Measurements from ENCODE around the gene EFHD1. TPM values are rescaled to one million over a fixed set of nuclear protein-coding genes. Genes with fewer than 3 reads are reported as not detected.

The EFHD1 gene
- total RNA-seq, 4 donors from 2014 or later = 6.7 to 22.1 (median 14.0) TPM

GRCh38 chr2:232621186-232621585 is 12.2 kb upstream of the EFHD1 start:
- intact Hi-C loops (cut with DNase I; ENCODE audit: low total_unique reads) = no loop called here
- no peak overlapping the region for H3K4me3 ChIP-seq (ENCODE audit: low read depth, poor library complexity, severe bottlenecking)
- DNase-seq (ENCODE audit: low spot score in 2 of 2) = no peak
- 93 to 96% methylated on average over 9 of the region's 9 CpGs for WGBS, 2 donors
- no peak for TF ChIP-seq POLR2A (IDR thresholded peaks at IDR 0.05)
- TF ChIP-seq, protein P1, sequence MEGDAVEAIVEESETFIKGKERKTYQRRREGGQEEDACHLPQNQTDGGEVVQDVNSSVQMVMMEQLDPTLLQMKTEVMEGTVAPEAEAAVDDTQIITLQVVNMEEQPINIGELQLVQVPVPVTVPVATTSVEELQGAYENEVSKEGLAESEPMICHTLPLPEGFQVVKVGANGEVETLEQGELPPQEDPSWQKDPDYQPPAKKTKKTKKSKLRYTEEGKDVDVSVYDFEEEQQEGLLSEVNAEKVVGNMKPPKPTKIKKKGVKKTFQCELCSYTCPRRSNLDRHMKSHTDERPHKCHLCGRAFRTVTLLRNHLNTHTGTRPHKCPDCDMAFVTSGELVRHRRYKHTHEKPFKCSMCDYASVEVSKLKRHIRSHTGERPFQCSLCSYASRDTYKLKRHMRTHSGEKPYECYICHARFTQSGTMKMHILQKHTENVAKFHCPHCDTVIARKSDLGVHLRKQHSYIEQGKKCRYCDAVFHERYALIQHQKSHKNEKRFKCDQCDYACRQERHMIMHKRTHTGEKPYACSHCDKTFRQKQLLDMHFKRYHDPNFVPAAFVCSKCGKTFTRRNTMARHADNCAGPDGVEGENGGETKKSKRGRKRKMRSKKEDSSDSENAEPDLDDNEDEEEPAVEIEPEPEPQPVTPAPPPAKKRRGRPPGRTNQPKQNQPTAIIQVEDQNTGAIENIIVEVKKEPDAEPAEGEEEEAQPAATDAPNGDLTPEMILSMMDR (IDR thresholded peaks at IDR 0.05) = no peak

- DNase-seq (ENCODE audit: low spot score in 2 of 2) = no peak
- TF ChIP-seq, protein P1 (IDR thresholded peaks at IDR 0.05) = no peak
- no peak for TF ChIP-seq POLR2A (IDR thresholded peaks at IDR 0.05)
- intact Hi-C loops (cut with DNase I; ENCODE audit: low total_unique reads) = no loop called here
- 79% methylated on average over 7 of the region's 7 CpGs for WGBS, 2 donors
- no peak overlapping the region for H3K4me3 ChIP-seq (ENCODE audit: low read depth, poor library complexity, severe bottlenecking)
Measured at GRCh38 chr2:232622563-232622962, 10.8 kb upstream of the EFHD1 start.

DNA sequence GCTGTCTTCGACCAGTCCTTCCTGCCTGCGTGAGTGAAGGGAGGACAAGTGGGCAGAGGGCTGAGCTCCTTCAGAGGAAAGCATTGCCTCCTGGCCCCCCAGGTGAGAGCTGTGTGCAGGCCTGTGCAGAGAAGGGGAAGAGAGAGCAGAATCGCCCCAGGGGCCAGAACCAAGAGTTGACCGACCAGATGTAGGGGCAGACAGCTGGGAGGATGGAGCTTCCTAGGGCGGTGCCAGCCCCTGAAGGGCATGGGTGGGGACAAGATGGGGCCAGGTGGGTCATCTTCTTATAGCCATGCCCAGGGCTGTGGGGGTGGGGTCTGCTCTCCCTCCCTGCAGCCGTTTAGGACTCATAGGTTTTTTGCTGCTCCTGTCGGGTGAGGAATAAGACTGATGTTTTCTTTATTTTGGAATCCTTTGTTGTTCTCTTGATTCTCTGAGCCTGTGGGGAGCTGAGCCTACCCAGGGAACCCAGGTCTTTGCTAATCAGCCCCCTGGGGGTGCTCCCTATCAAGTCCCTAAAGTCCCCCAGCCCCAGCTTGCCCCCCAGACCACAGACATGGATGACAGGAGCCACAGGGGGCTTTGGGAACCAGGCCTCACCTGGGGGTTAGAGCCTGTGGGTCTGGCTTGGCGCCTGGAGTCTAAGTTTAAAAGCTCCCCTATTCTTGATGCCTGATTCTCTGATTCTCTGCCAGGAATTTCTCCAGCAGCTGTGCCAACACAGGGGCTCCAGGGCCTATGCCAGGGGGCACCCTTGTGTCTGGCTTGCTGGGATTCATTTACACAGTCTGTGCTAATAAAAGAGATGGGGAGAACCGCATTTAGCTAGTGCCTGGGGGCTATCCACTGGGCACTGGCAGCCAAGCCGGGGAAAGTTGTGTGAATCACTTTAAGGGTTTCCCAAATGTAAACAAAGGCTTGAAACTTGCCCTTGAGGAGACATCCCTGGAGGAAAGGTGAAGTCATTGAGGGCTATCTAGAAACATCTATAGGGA is 9.3 kb upstream of the EFHD1 start:
- no peak for DNase-seq (ENCODE audit: low spot score in 2 of 2)
- no peak overlapping the region for H3K4me3 ChIP-seq (ENCODE audit: low read depth, poor library complexity, severe bottlenecking)
- WGBS, 2 donors = 62 to 65% methylated on average over 10 of the region's 10 CpGs
- TF ChIP-seq POLR2A (IDR thresholded peaks at IDR 0.05) = no peak
- TF ChIP-seq, protein P1 (IDR thresholded peaks at IDR 0.05) = no peak
- intact Hi-C loops (cut with DNase I; ENCODE audit: low total_unique reads) = no loop called here

DNA sequence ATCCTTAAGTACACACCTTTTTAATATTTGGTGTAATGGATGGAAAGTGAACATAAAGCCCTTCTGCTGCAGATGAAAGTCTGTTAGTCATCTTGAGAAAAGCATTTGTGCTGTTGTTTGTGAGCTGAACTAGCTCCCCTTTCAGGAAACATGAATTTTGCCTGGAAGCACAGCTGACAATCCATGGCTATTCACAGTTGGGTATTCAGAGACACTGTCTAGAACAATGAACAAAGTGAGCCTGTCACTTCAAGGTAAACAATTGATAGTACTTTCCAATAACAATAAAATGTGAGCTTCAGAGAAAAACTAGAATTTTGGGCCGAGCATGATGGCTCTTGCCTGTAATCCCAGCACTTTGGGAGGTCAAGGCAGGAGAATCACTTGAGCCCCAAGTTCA is 6.8 kb upstream of the EFHD1 start:
- no peak for DNase-seq (ENCODE audit: low spot score in 2 of 2)
- intact Hi-C loops (cut with DNase I; ENCODE audit: low total_unique reads) = no loop called here
- WGBS, 2 donors = 71 to 79% methylated on average over 1 of the region's 1 CpG
- no peak overlapping the region for H3K4me3 ChIP-seq (ENCODE audit: low read depth, poor library complexity, severe bottlenecking)
- TF ChIP-seq, protein P1 (IDR thresholded peaks at IDR 0.05) = no peak
- TF ChIP-seq POLR2A (IDR thresholded peaks at IDR 0.05) = no peak

DNA sequence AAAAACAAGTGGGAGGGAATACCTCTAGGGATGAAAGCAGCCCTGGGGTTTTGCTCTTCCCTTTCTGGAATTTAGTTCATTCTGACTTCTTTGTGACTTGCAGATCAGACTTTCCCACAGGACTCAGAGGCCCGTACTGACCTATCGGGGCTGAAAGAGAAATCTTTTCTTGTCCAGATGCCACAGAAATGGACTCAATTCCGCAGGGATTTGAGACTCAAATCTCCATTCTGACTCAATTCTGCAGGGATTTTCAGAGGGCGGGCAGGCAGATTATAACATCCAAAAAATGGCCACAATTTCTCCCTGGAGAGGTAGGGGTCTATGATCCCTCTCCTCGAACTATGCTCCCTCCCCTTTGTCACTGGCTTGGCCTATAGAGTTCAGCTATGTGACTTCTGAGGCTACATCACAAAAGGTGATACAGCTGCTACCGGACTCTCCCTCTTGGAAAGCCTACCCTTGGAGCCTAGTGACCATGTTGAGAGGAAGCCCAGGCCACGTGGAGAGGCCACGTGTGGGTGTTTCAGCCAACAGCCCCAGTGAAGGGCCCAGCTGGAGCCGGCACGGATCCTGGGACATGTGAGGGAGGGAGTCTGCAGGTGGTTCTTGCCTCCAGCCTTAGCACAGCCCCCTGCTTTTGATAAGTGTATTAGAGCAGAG is 4.8 kb upstream of the EFHD1 start:
- 85 to 87% methylated on average over 10 of the region's 10 CpGs for WGBS, 2 donors
- TF ChIP-seq POLR2A (IDR thresholded peaks at IDR 0.05) = no peak
- TF ChIP-seq, protein P1 (IDR thresholded peaks at IDR 0.05) = no peak
- intact Hi-C loops (cut with DNase I; ENCODE audit: low total_unique reads) = no loop called here
- no peak overlapping the region for H3K4me3 ChIP-seq (ENCODE audit: low read depth, poor library complexity, severe bottlenecking)
- no peak for DNase-seq (ENCODE audit: low spot score in 2 of 2)

All from lower leg skin (tissue), 4 donors.